ENCODE measurements around the gene ACE2.

ACE2 gene

GRCh38 chrX:15570145-15570544 is 30.6 kb downstream of the ACE2 start:
- DNase-seq = no peak

DNA sequence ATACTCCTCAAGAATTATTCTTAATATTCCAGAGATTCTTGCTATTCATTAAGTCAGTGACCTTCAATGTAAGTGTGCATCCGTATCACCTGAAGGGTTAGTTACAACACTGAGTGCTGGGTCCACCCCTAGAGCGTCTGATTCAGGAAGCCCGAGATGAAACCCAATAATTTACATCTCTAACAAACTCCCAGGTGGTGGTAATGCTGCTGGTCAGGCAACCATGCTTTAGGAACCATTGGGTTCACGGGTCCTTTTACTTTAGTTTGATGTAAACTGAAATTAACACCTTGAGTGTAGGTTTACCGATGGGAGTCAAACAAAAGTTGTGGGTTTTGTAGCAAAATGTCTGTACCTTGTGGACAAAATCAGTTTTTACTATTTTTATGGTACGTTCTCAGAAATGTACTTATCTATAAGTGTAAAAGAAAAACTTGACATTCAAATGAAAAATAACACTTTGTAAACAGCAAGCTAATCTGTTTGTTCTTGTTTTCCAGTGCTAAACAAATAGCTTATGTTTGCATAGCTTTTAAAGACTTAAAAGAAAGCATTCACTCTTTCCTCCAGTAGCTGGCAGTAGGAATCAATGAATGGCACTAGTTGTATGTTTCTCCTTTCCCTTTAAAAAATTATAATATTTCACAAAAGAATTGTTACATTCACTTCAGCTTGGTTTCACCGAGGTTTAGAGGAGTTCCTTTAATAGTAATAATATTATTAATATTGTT is 32.7 kb downstream of the ACE2 start:
- DNase-seq = no peak

DNA sequence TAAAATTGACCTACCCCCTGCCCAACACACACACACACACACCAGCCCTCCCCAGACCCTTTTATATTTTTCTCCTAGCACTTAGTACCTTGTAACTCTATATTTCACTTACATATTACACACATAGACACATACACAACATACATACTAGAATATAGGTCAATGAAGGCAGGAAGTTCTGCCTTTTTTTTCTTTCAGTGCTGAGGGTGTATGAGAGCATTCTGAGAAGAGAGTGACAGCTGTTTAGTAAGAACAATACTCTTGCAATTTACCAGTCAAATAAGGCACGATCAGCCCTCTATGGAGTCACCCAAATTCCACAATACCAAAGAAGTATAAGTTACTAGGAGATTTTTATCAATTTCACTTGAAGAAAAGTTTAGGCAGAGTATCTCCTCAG is 33.5 kb downstream of the ACE2 start:
- no peak for DNase-seq

DNA sequence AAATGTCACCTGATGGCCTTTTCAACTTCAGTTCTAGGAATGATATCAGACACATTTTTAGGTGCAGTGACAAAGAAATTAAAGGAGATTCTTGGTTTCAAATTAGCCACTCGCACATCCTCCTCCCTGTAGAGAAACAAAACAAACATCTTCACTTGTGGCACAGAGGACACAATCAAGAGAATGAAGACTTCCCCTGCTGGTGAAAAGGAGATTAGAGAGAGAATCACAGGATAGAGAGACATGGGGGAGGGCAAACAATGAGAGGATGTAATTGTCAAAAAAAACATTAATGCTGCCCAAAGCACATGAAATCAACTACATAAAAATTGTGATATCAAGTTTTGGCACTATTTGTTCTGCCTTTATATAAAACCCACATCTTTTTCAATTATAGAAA is 34.5 kb downstream of the ACE2 start:
- no peak for DNase-seq

GRCh38 chrX:15564981-15565579 is 35.7 kb downstream of the ACE2 start:
- DNase-seq = peak; percentile 12

- no peak for DNase-seq
Measured at GRCh38 chrX:15563056-15563455, 37.7 kb downstream of the ACE2 start.

- no peak for DNase-seq
Measured at GRCh38 chrX:15560924-15561323, 39.8 kb downstream of the ACE2 start.

- DNase-seq = no peak
Measured at GRCh38 chrX:15559227-15559626, 41.5 kb downstream of the ACE2 start.

DNA sequence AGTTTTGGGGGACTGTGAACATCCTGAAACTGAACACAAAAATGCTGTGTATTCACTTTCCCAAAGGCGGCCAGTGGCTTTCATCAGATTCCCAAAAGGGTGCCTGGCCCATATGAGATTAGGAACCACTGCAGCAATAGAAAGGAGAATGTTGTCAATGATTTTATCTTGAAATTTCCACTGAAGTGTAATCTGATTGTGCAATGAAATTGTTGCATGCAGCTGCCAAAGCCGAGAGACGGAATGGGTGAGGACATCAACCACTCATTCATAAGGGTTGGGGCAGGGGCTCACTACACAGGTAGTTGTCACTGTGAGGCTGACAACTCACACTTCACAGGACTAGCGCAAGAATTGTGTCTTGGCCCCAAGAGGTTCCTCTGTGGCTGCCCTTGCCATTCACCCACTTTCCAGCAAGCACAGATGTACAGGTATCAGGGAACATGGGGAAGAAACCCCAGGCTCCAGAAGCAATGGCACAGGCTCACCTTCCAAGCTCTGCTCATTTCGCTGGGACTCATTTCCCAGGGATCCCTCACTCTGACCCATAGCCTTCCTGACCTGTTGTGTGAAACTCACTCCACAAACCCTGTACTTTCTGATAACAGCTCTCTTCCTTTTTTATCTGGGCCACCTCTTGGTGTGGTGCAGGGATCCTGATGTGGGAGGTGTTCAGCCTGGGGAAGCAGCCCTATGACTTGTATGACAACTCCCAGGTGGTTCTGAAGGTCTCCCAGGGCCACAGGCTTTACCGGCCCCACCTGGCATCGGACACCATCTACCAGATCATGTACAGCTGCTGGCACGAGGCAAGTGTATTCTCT is 51.4 kb downstream of the ACE2 start:
- no peak for DNase-seq

- DNase-seq = no peak
Measured at GRCh38 chrX:15547356-15547755, 53.4 kb downstream of the ACE2 start.

DNA sequence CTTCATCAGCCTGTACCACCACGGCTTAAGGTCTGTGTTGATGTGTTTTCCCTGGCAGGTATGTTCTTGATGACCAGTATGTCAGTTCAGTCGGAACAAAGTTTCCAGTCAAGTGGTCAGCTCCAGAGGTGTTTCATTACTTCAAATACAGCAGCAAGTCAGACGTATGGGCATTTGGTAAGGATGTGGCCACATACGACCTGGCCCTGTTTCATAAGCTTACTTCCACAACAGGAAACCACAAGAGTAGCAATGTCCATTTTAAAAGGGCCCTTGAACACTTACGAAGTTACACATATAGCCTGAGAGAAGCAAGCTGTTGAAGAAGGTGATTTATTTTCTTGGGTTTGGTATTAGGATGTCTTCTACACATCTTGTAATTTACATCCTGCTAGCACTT is 54.0 kb downstream of the ACE2 start:
- DNase-seq = no peak

GRCh38 chrX:15530318-15530717 is 70.4 kb downstream of the ACE2 start:
- no peak for DNase-seq

DNA sequence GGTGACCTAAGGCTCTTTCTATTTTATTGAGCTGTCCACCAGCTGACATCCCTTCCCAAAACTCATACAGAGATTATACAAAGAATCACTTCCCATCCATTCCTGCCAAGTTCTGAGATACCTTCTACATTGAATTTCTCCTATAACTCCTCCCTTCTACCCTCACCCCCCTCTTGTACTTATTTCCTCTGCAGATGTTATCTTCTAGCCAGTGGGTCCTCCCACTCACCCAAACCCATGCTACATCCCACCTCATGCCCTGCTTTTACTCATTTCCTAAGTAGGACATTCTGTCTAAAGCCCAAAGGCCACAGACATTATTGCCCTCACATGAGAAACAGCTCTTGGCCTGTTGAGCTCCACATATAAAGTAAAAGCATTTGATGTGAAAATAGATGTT is 71.6 kb downstream of the ACE2 start:
- DNase-seq = no peak

GRCh38 chrX:15525664-15526416 is 74.9 kb downstream of the ACE2 start:
- DNase-seq = no peak

DNA sequence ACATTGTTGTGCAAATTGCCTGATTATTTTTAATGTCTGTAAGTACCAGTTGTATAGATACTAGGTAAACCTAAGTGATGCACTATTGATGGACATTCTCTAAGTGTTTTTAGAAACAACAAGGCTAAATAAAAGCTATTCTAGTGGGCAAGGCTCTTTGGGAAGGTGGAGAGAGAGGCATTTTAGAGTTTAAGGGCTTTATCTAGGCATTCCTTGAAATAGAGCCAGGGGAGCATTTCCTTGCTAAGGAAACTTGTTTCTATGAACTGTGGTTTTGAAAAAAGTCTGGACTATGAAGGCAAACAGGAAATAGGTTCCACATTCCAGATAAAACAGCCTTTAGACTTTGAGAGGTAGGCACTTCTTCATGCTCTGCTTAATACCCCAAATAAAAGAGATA is 76.3 kb downstream of the ACE2 start:
- DNase-seq = no peak

- no peak for DNase-seq
Measured at GRCh38 chrX:15523088-15523487, 77.7 kb downstream of the ACE2 start.

DNA sequence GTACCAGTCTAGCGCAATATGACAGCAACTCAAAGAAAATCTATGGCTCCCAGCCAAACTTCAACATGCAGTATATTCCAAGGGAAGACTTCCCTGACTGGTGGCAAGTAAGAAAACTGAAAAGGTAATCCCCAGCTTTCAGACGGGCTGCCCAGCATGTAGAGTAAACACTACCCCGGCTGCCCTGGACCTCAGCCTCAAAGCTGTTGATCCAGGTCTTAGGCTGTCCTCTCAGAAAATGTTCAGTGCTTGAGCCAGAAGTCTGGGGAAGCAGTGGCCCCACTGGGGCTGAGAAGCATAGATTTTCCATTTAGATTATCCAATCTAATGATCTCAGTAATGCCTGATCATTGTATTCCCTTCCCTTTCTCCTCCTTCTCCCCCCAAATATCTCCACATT is 78.3 kb downstream of the ACE2 start:
- DNase-seq = no peak

DNA sequence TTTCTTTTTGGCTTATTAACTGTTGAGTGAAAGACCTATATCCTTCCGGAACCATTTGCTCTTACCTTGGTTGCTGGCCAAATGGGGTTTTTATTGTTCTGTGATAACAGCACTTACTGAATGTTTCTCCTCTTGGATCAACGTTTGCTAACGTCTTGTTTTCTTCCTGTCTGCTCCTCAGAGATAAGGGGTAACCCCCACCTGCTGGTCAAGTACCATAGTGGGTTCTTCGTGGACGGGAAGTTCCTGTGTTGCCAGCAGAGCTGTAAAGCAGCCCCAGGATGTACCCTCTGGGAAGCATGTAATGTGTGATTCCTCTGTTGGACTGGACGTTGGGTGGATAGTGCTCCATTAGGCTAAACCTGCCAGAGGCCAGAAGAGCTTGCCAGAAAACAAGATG is 84.8 kb downstream of the ACE2 start:
- no peak for DNase-seq

GRCh38 chrX:15514279-15514678 is 86.5 kb downstream of the ACE2 start:
- no peak for DNase-seq

DNA sequence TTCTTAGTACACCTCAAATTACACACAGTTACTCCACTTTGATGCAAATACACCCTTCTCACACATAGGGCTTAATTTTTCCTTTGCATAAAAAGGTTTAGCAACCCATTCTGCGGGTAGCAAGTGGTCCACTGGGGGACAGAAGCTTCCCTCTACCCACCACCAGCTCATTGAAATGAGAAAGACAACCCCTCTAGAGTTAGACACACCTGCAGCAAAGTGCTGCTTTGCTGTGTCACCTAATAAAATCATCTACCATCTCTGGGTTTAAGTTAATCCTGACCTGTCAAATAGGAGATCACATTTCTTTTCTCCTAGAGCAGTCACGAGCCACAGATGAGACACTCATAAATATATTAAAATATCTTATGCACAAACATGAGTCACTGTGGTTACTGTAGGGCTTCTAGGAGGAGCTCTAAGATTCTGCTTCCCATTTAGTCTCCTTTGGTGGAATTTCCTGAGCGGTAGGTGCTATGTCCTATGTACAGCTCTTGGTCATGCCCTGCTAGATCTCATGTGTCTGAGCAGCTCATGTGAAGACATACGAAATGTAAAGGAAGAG is 88.3 kb downstream of the ACE2 start:
- DNase-seq = no peak

GRCh38 chrX:15511563-15511962 is 89.2 kb downstream of the ACE2 start:
- no peak for DNase-seq

Data from activated naive CD4-positive, alpha-beta T cell treated with anti-CD3 and anti-CD28 coated beads, Interleukin-2, amount 50 U/mL, for 16 hours (primary cell).